ENCODE results near the gene NDRG3.

The NDRG3 gene

GRCh38 chr20:36604952-36605398 lies 140.9 kb downstream of the NDRG3 start:
- DNase-seq, result peak; percentile 62

Measured in activated CD4-positive, alpha-beta T cell treated with anti-CD3 and anti-CD28 coated beads, Interleukin-2, Interleukin-6, amounts not matched to agents 100 ng/mL and 50 ng/mL, durations not matched to agents 16 hours and 8 hours (primary cell).